GM23338 (cell line): ENCODE data around the gene DENND5B.

Source experiments
- CTCF ChIP-seq, 2 experiments: fragments of 200-600 bp in 1 of 2; sonication (generic) in 1 of 2; conservative IDR thresholded peaks; 2 replicates each; pipeline versions ENCODE4 v1.5.1 to v1.6.1; 2016 to 2017; ENCODE audit warnings: antibody characterized with exemption in 2 of 2, low read depth in 2 of 2, mild to moderate bottlenecking in 2 of 2, moderate library complexity in 1 of 2
- EZH2 ChIP-seq: fragments of 200-600 bp; sonication (generic); IDR thresholded peaks from one replicate; pipeline ENCODE4 v1.8.0; 2017; ENCODE audit warnings: antibody characterized with exemption, mild to moderate bottlenecking, low read depth; ENCODE audit not compliant: unreplicated experiment
- EZH2phosphoT487 ChIP-seq: fragments of 200-600 bp; sonication (generic); IDR thresholded peaks from one replicate; pipeline ENCODE4 v1.8.1; 2018; ENCODE audit warnings: antibody characterized with exemption; ENCODE audit not compliant: unreplicated experiment
- POLR2AphosphoS5 ChIP-seq: IDR thresholded peaks from 2 replicates; pipeline ENCODE4 v1.6.1; 2016; ENCODE audit warnings: antibody characterized with exemption, low read depth
- ZNF331 ChIP-seq: fragments of 250-450 bp; sonication (Bioruptor Pico); IDR thresholded peaks from 2 replicates; pipeline ENCODE4 v1.5.0; 2020; ENCODE audit warnings: low read depth, mild to moderate bottlenecking, moderate library complexity

DNA sequence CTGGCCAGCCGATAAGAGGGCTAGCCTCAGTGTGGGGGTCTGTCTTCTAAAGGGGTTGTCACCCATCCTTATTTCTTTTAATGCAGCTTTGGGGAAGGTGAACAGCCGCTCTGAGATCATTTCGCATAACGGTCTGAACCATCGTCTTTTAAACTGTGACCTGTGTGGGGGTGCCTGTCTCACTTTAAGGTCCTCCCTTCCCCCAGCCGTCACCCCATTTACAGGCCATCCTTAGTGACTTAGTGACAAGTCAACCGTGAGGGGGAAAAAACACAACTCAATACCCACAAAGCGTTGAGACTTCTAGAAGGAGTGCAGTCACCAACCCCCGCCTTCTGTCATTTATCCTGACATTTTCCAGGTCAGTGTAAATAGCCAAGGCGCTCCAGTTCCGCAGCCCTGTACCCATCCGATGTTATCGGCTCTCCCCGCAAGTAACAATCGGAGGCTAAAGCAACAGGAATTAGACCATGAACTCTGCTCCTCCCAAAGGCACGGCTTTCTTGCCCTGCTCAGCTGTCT is 505 bp upstream of the DENND5B start:
- no peak for TF ChIP-seq CTCF (conservative IDR thresholded peaks at IDR 0.05; ENCODE audit: low read depth in 2 of 2)
- no peak for TF ChIP-seq EZH2phosphoT487
- TF ChIP-seq POLR2AphosphoS5: no peak
- TF ChIP-seq ZNF331 (CRISPR knock-in tag): no peak
- TF ChIP-seq EZH2: no peak
